Transverse colon (tissue), 4 donors: ENCODE measurements around the gene TRAK1.

Experiments
- EP300 ChIP-seq: sonication (generic); formaldehyde crosslinking; IDR thresholded peaks from one replicate; pipeline ENCODE4 v1.6.1; 2017; ENCODE audit warnings: antibody characterized with exemption, low read depth
- POLR2A ChIP-seq: fragments of 450-650 bp; IDR thresholded peaks from one replicate; pipeline ENCODE4 v1.6.1; 2016; ENCODE audit warnings: antibody characterized with exemption, mild to moderate bottlenecking, moderate library complexity
- POLR2AphosphoS5 ChIP-seq, 3 donors: sonication (generic); formaldehyde crosslinking; IDR thresholded peaks; one replicate each; pipeline ENCODE4 v1.6.1; 2016; ENCODE audit warnings: antibody characterized with exemption in 3 of 3
- TF ChIP-seq, protein P1 (sequence below), 5 experiments: fragments of 200-600 bp in 3 of 5; fragments of 450-650 bp in 2 of 5; sonication (generic) in 3 of 5; IDR thresholded peaks; 1 replicate in 2 of 5; 2 replicates in 3 of 5; pipeline ENCODE4 v1.5.1; 2016 to 2017; ENCODE audit warnings: antibody characterized with exemption in 5 of 5, inconsistent platforms in 3 of 5, mild to moderate bottlenecking in 2 of 5, moderate library complexity in 1 of 5

DNA sequence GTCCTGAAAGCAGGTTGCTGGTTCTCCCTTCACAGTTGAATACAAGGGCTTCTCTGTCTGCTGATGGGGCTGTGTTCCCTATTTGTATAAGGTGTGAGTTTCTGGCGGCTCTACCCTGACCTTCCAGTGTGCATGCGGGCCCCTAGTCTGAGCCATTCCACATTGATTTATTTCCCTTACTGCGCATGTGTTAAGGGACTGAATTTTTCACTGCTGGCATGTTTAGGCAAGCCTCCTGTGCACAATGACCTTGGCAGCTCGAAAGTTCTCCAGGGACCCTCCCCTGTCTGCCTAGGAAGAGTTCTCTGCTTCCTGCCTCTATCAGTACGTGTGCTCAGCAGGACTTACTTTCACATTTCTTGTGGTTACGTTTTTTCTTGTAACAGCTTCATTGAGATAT, 11.4 kb downstream of the TRAK1 start:
- TF ChIP-seq, protein P1, sequence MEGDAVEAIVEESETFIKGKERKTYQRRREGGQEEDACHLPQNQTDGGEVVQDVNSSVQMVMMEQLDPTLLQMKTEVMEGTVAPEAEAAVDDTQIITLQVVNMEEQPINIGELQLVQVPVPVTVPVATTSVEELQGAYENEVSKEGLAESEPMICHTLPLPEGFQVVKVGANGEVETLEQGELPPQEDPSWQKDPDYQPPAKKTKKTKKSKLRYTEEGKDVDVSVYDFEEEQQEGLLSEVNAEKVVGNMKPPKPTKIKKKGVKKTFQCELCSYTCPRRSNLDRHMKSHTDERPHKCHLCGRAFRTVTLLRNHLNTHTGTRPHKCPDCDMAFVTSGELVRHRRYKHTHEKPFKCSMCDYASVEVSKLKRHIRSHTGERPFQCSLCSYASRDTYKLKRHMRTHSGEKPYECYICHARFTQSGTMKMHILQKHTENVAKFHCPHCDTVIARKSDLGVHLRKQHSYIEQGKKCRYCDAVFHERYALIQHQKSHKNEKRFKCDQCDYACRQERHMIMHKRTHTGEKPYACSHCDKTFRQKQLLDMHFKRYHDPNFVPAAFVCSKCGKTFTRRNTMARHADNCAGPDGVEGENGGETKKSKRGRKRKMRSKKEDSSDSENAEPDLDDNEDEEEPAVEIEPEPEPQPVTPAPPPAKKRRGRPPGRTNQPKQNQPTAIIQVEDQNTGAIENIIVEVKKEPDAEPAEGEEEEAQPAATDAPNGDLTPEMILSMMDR (IDR thresholded peaks at IDR 0.05), result no peak
- TF ChIP-seq EP300, result no peak
- TF ChIP-seq POLR2A, result no peak
- TF ChIP-seq POLR2AphosphoS5 (IDR thresholded peaks at IDR 0.05), result no peak
